ENCODE data around the gene ACLY.

ACLY gene

GRCh38 chr17:41918314-41919164 is at the start of gene ACLY:
TSS of gene ACLY (minus strand) at chr17:41918951. CDS start at chr17:41913873, 5,078 bp downstream.
- TF ChIP-seq CTCF (IDR thresholded peaks at IDR 0.05), result no peak

- no peak for TF ChIP-seq CTCF (IDR thresholded peaks at IDR 0.05)
These were observed 49.3 kb upstream of the ACLY start for GRCh38 chr17:41967921-41968578.

GRCh38 chr17:41967141-41967920 is 48.6 kb upstream of the ACLY start:
- TF ChIP-seq CTCF (IDR thresholded peaks at IDR 0.05), result no peak

- TF ChIP-seq CTCF (IDR thresholded peaks at IDR 0.05), result no peak
These were observed 47.9 kb upstream of the ACLY start, which contains the start of gene CNP for GRCh38 chr17:41966463-41967140. TSS of gene CNP (plus strand) at chr17:41966795. CDS start at chr17:41966885, 90 bp downstream.

GRCh38 chr17:41965694-41966462 is 47.1 kb upstream of the ACLY start:
- TF ChIP-seq CTCF (IDR thresholded peaks at IDR 0.05), result no peak

GRCh38 chr17:41962768-41963434 is 44.1 kb upstream of the ACLY start:
- peak; percentile 93 for TF ChIP-seq CTCF (IDR thresholded peaks at IDR 0.05)
